Nephron (organoid): ENCODE data around the gene REV1.

Source experiments
- H3K27ac Mint-ChIP-seq, 3 experiments: 2 replicates each; pipeline ENCODE4 v1.8.0; 2020; ENCODE audit warnings: mixed read lengths in 3 of 3, mild to moderate bottlenecking in 2 of 3, moderate library complexity in 1 of 3
- H3K27me3 Mint-ChIP-seq: 2 replicates; pipeline ENCODE4 v1.8.0; 2021; ENCODE audit warnings: low read depth, mild to moderate bottlenecking, moderate library complexity, mixed read lengths
- H3K36me3 Mint-ChIP-seq: 2 replicates; pipeline ENCODE4 v1.8.0; 2020; ENCODE audit warnings: low read depth, mixed read lengths
- H3K4me1 Mint-ChIP-seq: 2 replicates; pipeline ENCODE4 v1.8.0; 2020; ENCODE audit warnings: mixed read lengths
- H3K4me3 Mint-ChIP-seq, 3 experiments: 2 replicates each; pipeline ENCODE4 v1.8.0; 2020; ENCODE audit warnings: mild to moderate bottlenecking in 3 of 3, mixed read lengths in 3 of 3, moderate library complexity in 2 of 3
- H3K9me3 Mint-ChIP-seq: 2 replicates; pipeline ENCODE4 v1.8.0; 2020; ENCODE audit warnings: mixed read lengths
- TF ChIP-seq, protein P1 (sequence below), 3 experiments: fragments of 200-600 bp; sonication (generic); IDR thresholded peaks; one replicate each; pipeline ENCODE4 v1.5.0; 2021; ENCODE audit warnings: antibody characterized with exemption in 3 of 3; ENCODE audit not compliant: unreplicated experiment in 3 of 3

The REV1 gene

DNA sequence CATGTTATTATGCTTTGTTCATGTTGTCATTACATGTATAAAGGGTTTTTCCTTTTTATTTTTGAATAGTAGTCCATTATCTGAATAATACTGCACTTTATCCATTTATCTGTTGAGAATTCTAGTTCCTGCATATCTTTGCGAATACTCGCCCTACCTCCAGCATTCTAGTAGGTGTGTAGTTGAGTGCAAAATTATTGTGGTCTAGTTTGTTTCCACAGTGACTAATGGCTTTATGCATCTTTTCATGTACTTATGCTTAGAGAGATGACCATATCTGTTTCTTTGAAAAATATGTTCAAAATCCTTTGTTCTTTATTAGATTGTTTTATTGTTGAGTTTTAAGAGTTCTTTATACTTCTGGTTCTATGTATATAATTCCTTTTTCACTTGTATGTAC lies 103.8 kb downstream of the REV1 start:
- Mint-ChIP-seq H3K27ac (no peak overlapping the region), H3K9me3 (peaks cover 3% of the 10 kb centered on the region), H3K4me1 (no peaks in the 10 kb centered on the region), H3K4me3 (no peak overlapping the region), H3K36me3 (peaks cover 71% of the 10 kb centered on the region), H3K27me3 (no peaks in the 10 kb centered on the region)
- TF ChIP-seq, protein P1, sequence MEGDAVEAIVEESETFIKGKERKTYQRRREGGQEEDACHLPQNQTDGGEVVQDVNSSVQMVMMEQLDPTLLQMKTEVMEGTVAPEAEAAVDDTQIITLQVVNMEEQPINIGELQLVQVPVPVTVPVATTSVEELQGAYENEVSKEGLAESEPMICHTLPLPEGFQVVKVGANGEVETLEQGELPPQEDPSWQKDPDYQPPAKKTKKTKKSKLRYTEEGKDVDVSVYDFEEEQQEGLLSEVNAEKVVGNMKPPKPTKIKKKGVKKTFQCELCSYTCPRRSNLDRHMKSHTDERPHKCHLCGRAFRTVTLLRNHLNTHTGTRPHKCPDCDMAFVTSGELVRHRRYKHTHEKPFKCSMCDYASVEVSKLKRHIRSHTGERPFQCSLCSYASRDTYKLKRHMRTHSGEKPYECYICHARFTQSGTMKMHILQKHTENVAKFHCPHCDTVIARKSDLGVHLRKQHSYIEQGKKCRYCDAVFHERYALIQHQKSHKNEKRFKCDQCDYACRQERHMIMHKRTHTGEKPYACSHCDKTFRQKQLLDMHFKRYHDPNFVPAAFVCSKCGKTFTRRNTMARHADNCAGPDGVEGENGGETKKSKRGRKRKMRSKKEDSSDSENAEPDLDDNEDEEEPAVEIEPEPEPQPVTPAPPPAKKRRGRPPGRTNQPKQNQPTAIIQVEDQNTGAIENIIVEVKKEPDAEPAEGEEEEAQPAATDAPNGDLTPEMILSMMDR (IDR thresholded peaks at IDR 0.05; ENCODE audit: unreplicated experiment in 3 of 3), result no peak

DNA sequence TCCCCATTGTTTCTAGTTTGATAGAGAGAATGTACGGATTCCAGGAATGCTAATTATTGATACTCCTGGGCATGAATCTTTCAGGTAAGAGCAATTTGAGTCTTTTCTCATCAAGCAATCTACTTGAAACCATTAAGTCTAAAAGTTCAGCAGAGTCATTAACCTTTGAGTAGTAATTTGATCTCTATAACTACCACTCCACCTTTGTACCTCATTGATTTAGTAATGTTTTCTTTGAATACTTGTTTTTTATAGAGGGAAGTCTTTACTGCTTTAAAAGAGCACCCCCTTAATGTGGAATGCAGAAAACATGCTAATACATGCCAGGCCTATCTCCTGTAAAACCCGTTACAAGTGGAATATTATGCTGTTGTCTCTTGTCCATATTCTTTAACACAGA lies 107.7 kb downstream of the REV1 start:
- H3K4me1 Mint-ChIP-seq, result no peaks in the 10 kb centered on the region
- TF ChIP-seq, protein P1 (IDR thresholded peaks at IDR 0.05; ENCODE audit: unreplicated experiment in 3 of 3), result no peak
- H3K27me3 Mint-ChIP-seq, result no peaks in the 10 kb centered on the region
- peak overlapping the region in 1 of 3 experiments; percentile 13 for H3K27ac Mint-ChIP-seq
- peaks cover 3% of the 10 kb centered on the region for H3K9me3 Mint-ChIP-seq
- peaks cover 89% of the 10 kb centered on the region for H3K36me3 Mint-ChIP-seq
- no peak overlapping the region for H3K4me3 Mint-ChIP-seq

DNA sequence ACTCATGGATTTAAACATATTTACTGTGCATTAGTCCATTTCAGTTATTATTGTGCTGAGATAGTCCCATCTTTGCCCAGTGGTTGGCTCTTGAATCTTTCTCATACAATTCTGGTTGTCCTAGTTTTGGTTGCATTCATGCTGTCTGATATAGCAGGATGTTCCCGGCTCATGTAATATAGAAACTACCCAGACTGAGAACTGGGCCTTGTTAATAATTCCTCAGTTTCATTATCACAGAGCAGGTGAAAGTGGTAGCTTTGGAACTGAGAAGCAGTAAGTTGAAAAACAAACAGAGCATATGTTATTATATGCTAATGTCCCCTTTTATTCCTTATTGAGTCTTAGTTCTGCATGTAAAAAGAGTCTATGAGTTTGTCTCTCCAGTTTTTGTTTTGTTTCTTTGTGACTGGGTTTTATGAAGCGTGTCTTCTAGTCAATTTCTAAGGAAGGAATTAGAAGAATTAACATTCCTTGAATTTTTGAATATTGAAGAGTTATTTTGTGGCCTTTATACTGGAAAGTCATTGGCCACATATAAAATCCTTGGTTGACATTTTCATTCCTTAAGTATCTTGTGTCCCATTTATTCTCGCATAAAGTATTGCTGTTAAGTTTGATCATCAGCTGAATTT lies 109.3 kb downstream of the REV1 start:
- H3K27ac Mint-ChIP-seq, result peak overlapping the region; percentile 19 to 77 (median 26)
- H3K36me3 Mint-ChIP-seq, result peaks cover 91% of the 10 kb centered on the region
- H3K27me3 Mint-ChIP-seq, result no peaks in the 10 kb centered on the region
- peaks cover 3% of the 10 kb centered on the region for H3K9me3 Mint-ChIP-seq
- TF ChIP-seq, protein P1 (IDR thresholded peaks at IDR 0.05; ENCODE audit: unreplicated experiment in 3 of 3), result no peak
- H3K4me1 Mint-ChIP-seq, result no peaks in the 10 kb centered on the region
- H3K4me3 Mint-ChIP-seq, result no peak overlapping the region

DNA sequence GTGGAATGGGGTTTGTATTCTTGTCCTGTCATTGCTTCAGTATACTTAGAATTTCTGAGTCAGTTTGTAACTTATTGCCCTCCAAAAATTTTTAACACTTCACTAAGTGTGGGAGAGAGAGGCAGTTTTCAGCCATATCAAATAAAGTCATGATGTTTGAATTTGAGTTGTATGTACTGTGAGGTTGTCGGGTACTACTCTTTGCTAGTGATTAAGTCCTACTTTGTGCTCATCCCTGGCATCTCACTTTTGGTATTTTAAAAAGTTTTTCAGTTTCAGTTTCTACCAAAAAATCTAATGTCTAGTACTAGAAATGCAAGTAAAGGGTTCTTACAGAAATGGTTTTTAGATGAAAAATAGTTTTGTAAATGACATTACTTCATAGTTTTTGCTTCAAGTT lies 111.9 kb downstream of the REV1 start:
- H3K4me3 Mint-ChIP-seq, result no peak overlapping the region
- TF ChIP-seq, protein P1 (IDR thresholded peaks at IDR 0.05; ENCODE audit: unreplicated experiment in 3 of 3), result no peak
- no peaks in the 10 kb centered on the region for H3K27me3 Mint-ChIP-seq
- peaks cover 11% of the 10 kb centered on the region for H3K9me3 Mint-ChIP-seq
- H3K4me1 Mint-ChIP-seq, result no peaks in the 10 kb centered on the region
- peaks cover 92% of the 10 kb centered on the region for H3K36me3 Mint-ChIP-seq
- H3K27ac Mint-ChIP-seq, result no peak overlapping the region

DNA sequence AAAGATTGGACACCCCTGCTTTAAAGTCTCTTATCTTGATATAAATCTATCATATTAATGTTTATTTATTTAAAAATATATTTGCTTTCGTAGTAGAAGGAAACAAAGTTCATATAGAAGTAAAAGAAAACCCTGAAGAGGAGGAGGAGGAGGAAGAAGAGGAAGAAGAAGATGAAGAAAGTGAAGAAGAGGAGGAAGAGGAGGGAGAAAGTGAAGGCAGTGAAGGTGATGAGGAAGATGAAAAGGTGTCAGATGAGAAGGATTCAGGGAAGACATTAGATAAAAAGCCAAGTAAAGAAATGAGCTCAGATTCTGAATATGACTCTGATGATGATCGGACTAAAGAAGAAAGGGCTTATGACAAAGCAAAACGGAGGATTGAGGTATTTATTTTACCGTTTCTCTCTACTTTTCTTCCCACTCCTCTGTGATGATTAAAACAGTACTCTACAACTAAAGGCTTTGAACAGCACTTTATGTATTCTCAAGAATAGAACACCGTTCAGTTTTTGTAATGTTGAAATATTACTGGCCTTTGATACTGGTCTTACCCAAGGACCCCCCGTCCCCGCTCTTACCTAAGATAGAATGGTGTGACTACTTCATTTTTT lies 113.5 kb downstream of the REV1 start:
- Mint-ChIP-seq H3K4me3 (no peak overlapping the region), H3K36me3 (peaks cover 93% of the 10 kb centered on the region), H3K27me3 (no peaks in the 10 kb centered on the region), H3K4me1 (no peaks in the 10 kb centered on the region), H3K27ac (no peak overlapping the region), H3K9me3 (peaks cover 13% of the 10 kb centered on the region)
- TF ChIP-seq, protein P1 (IDR thresholded peaks at IDR 0.05; ENCODE audit: unreplicated experiment in 3 of 3), result no peak

DNA sequence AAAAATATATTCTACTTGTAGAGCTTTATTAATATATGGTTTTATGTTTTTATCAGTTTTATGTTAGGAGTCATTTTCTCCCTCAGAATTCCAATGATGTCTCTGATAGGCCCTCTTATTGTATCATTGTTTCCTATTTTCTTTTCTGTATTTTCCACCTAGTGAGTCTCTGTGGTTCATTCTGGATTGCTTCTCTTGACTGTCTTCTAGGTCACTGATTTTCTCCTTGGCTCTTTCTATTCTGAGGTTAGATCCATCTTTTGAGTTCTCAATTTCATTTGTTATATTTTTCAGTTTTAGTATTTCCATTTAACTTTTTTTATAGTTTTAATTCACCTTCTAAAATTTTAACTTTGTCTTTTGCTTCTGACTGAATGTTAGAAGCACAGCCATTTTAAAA lies 115.1 kb downstream of the REV1 start:
- H3K4me3 Mint-ChIP-seq, result no peak overlapping the region
- TF ChIP-seq, protein P1 (IDR thresholded peaks at IDR 0.05; ENCODE audit: unreplicated experiment in 3 of 3), result no peak

More for the DNA sequence above, 115.1 kb downstream of the REV1 start:
- Mint-ChIP-seq H3K27ac (no peak overlapping the region), H3K27me3 (no peaks in the 10 kb centered on the region), H3K4me1 (no peaks in the 10 kb centered on the region), H3K36me3 (peaks cover 87% of the 10 kb centered on the region), H3K9me3 (peaks cover 13% of the 10 kb centered on the region)
